PC-9 (cell line): Measurements from ENCODE around the gene BECN2. TPM values are rescaled to one million over a fixed set of nuclear protein-coding genes. Genes with fewer than 3 reads are reported as not detected.

Experiments used
- Bru-seq: library from RNA; stranded (reverse); fragments of 400-500 nt; gene quantifications from one replicate; lab custom pipeline; 2021; lab: Mats Ljungman, UMichigan
- BruChase-seq, 2 experiments: library from RNA; stranded (reverse); fragments of 400-500 nt; gene quantifications; one replicate each; lab custom pipeline; 2021; lab: Mats Ljungman, UMichigan
- BruUV-seq: library from RNA; stranded (reverse); fragments of 400-500 nt; replicated peaks from 2 replicates; lab custom pipeline; 2021; lab: Mats Ljungman, UMichigan
- CTCF ChIA-PET: fragments of 300-600 bp; sonication (Branson Sonifier 250); formaldehyde crosslinking; loops from one replicate; lab custom pipeline; 2022; ENCODE audit warnings: antibody characterized with exemption; lab: Charles Lee
- POLR2A ChIA-PET: fragments of 300-600 bp; sonication (Branson Sonifier 250); formaldehyde crosslinking; loops from one replicate; lab custom pipeline; 2022; ENCODE audit warnings: antibody characterized with exemption; ENCODE audit not compliant: unreplicated experiment; lab: Charles Lee
- DNase-seq, 2 experiments: peaks; one replicate each; pipeline versions ENCODE4 v3.0.0 to v3.0.0-alpha.2; 2015 to 2022; ENCODE audit warnings: mixed read lengths in 1 of 2
- H2AFZ ChIP-seq: fragments of 200-600 bp; sonication (generic); 2 replicates; pipeline ENCODE4 v1.8.1; 2017; ENCODE audit warnings: antibody characterized with exemption
- H3F3A ChIP-seq: fragments of 200-600 bp; sonication (generic); 2 replicates; pipeline ENCODE4 v1.8.1; 2017; ENCODE audit warnings: antibody characterized with exemption, mild to moderate bottlenecking, low read depth; ENCODE audit not compliant: insufficient read depth
- H3K27ac ChIP-seq: fragments of 200-600 bp; sonication (generic); 2 replicates; pipeline ENCODE4 v1.6.1; 2016; ENCODE audit warnings: mixed run types
- H3K27me3 ChIP-seq: fragments of 200-600 bp; sonication (generic); 2 replicates; pipeline ENCODE4 v1.6.1; 2016; ENCODE audit warnings: low read depth, mixed run types; ENCODE audit not compliant: insufficient read depth
- H3K36me3 ChIP-seq: fragments of 200-600 bp; sonication (generic); 2 replicates; pipeline ENCODE4 v1.6.1; 2016; ENCODE audit warnings: low read depth, mixed run types
- H3K4me1 ChIP-seq: fragments of 200-600 bp; sonication (generic); replicated peaks from 2 replicates; pipeline ENCODE4 v1.6.1; 2016; ENCODE audit warnings: mixed run types; ENCODE audit not compliant: insufficient read depth
- H3K4me2 ChIP-seq: fragments of 200-600 bp; sonication (generic); 2 replicates; pipeline ENCODE4 v1.6.1; 2017; ENCODE audit warnings: mixed run types
- H3K4me3 ChIP-seq: fragments of 200-600 bp; sonication (generic); 2 replicates; pipeline ENCODE4 v1.6.1; 2016; ENCODE audit warnings: mixed run types
- H3K79me2 ChIP-seq: fragments of 200-600 bp; sonication (generic); 2 replicates; pipeline ENCODE4 v1.6.1; 2017; ENCODE audit warnings: low read depth, mixed run types
- H3K9me2 ChIP-seq: fragments of 200-600 bp; sonication (generic); 2 replicates; pipeline ENCODE4 v1.8.1; 2017; ENCODE audit warnings: mild to moderate bottlenecking; ENCODE audit not compliant: insufficient read depth
- H3K9me3 ChIP-seq: fragments of 200-600 bp; sonication (generic); 2 replicates; pipeline ENCODE4 v1.8.1; 2016; ENCODE audit warnings: low read depth; ENCODE audit not compliant: insufficient read depth
- H4K20me1 ChIP-seq: fragments of 200-600 bp; sonication (generic); 2 replicates; pipeline ENCODE4 v1.8.1; 2017; ENCODE audit not compliant: insufficient read depth
- CTCF ChIP-seq: fragments of 200-600 bp; sonication (generic); conservative IDR thresholded peaks from 2 replicates; pipeline ENCODE4 v1.6.1; 2017; ENCODE audit warnings: mixed run types, antibody characterized with exemption, mild to moderate bottlenecking, moderate library complexity
- EZH2 ChIP-seq: fragments of 200-600 bp; sonication (generic); IDR thresholded peaks from 2 replicates; pipeline ENCODE4 v1.8.0; 2017; ENCODE audit warnings: antibody characterized with exemption, low read depth
- intact Hi-C: fragments of 100-400 bp; cut with micrococcal nuclease; formaldehyde crosslinking; loops from one replicate; pipeline ENCODE4 v1.10.0; 2022; ENCODE audit not compliant: unreplicated experiment
- long read RNA-seq: library from polyadenylated mRNA; stranded (forward); transcript quantifications from one replicate; pipeline ENCODE4 v2.0.0, GENCODE V29; 2022
- total RNA-seq: library from RNA; stranded (reverse); gene quantifications from 2 replicates; pipeline ENCODE4 v1.2.3, GENCODE V29; 2021

The BECN2 gene
- total RNA-seq (0.30 and 0.37 TPM in 2 replicates), Bru-seq, nascent RNA (percentile 27 among the genes with signal in this experiment), BruChase-seq, experiment 1, labeled RNA remaining after a 2-hour chase (percentile 18 among the genes with signal in this experiment), BruChase-seq, experiment 2, labeled RNA remaining after a 6-hour chase (not detected)
- long read RNA-seq: 0 reads

GRCh38 chr1:241957692-241958494 lies at the start of gene BECN2:
Gene BECN2, plus strand, starts transcription at chr1:241957767. Its CDS starts 0 bp downstream, at chr1:241957767.
- no peaks in the 10 kb centered on the region for H3K79me2 ChIP-seq
- H3K4me1 ChIP-seq: no peaks in the 10 kb centered on the region
- ChIA-PET CTCF (no interaction called here), POLR2A (no interaction called here)
- DNase-seq: no peak
- H3K9me3 ChIP-seq: no peaks in the 10 kb centered on the region
- no peaks in the 10 kb centered on the region for H3K9me2 ChIP-seq
- H3K27ac ChIP-seq: no peak within 1 kb of the TSS
- H3K27me3 ChIP-seq: no peaks in the 10 kb centered on the region
- intact Hi-C loops: no loop called here
- no peak within 1 kb of the TSS for H2AFZ ChIP-seq
- BruUV-seq: no TSS peak
- H3K4me2 ChIP-seq: no peak within 1 kb of the TSS
- TF ChIP-seq EZH2 (no peak), CTCF (no peak)
- no peak within 1 kb of the TSS for H3K4me3 ChIP-seq
- H3K36me3 ChIP-seq: no peaks in the 10 kb centered on the region
- H3F3A ChIP-seq: no peaks in the 10 kb centered on the region
- H4K20me1 ChIP-seq: no peaks in the 10 kb centered on the region

GRCh38 chr1:241916196-241916595 lies 41.4 kb upstream of the BECN2 start:
- H3K4me1 ChIP-seq: no peaks in the 10 kb centered on the region
- H3K79me2 ChIP-seq: no peaks in the 10 kb centered on the region
- H3K27ac ChIP-seq: no peak overlapping the region
- no peaks in the 10 kb centered on the region for H3K9me3 ChIP-seq
- no peak overlapping the region for H3K4me2 ChIP-seq
- no peaks in the 10 kb centered on the region for H3K9me2 ChIP-seq
- H3K27me3 ChIP-seq: no peaks in the 10 kb centered on the region
- H4K20me1 ChIP-seq: no peaks in the 10 kb centered on the region
- CTCF ChIA-PET: no interaction called here
- no peaks in the 10 kb centered on the region for H3K36me3 ChIP-seq
- intact Hi-C loops: no loop called here
- no peak overlapping the region for H2AFZ ChIP-seq
- no peaks in the 10 kb centered on the region for H3F3A ChIP-seq
- POLR2A ChIA-PET: no interaction called here
- no peak for DNase-seq
- BruUV-seq: no TSS peak
- H3K4me3 ChIP-seq: no peak overlapping the region
- TF ChIP-seq EZH2 (no peak), CTCF (no peak)

GRCh38 chr1:241917487-241917886 lies 40.1 kb upstream of the BECN2 start:
- no peaks in the 10 kb centered on the region for H3F3A ChIP-seq
- no peaks in the 10 kb centered on the region for H3K79me2 ChIP-seq
- BruUV-seq: no TSS peak
- H3K27me3 ChIP-seq: no peaks in the 10 kb centered on the region
- H3K4me3 ChIP-seq: no peak overlapping the region
- H3K36me3 ChIP-seq: no peaks in the 10 kb centered on the region
- ChIA-PET POLR2A (no interaction called here), CTCF (no interaction called here)
- DNase-seq: no peak
- no peak overlapping the region for H3K4me2 ChIP-seq
- intact Hi-C loops: no loop called here
- no peaks in the 10 kb centered on the region for H3K9me3 ChIP-seq
- H2AFZ ChIP-seq: no peak overlapping the region
- no peaks in the 10 kb centered on the region for H3K9me2 ChIP-seq
- H3K4me1 ChIP-seq: no peaks in the 10 kb centered on the region
- H3K27ac ChIP-seq: no peak overlapping the region
- H4K20me1 ChIP-seq: no peaks in the 10 kb centered on the region
- TF ChIP-seq EZH2: no peak
- TF ChIP-seq CTCF: no peak
